PC-3 (cell line): ENCODE results near the gene ZNF839. TPM values are rescaled to one million over a fixed set of nuclear protein-coding genes. Genes with fewer than 3 reads are reported as not detected.
"Not testable (repeated sequence)": the region's sequence is repeated elsewhere in the genome, so short reads cannot be mapped to it uniquely, and the experiment has no call there.

Experiments
- ATAC-seq: fragments of 200-7000 bp; cut with Tn5 transposase; 2 replicates; pipeline ENCODE4 v1.9.1; 2020; ENCODE audit warnings: mild to moderate bottlenecking, moderate library complexity
- BruUV-seq: library from RNA; stranded (reverse); fragments of 400-500 nt; replicated peaks from 2 replicates; lab custom pipeline; 2021; lab: Mats Ljungman, UMichigan
- CTCF ChIA-PET: fragments of 300-600 bp; sonication (Branson Sonifier 250); formaldehyde crosslinking; loops from one replicate; lab custom pipeline; 2022; ENCODE audit warnings: antibody characterized with exemption; lab: Charles Lee
- POLR2A ChIA-PET: fragments of 300-600 bp; sonication (Branson Sonifier 250); formaldehyde crosslinking; loops from one replicate; lab custom pipeline; 2022; ENCODE audit warnings: antibody characterized with exemption; ENCODE audit not compliant: unreplicated experiment; lab: Charles Lee
- DNase-seq: peaks from one replicate; pipeline ENCODE4 v3.0.0-alpha.2; 2015
- H2AFZ ChIP-seq: fragments of 300-600 bp; sonication (generic); 2 replicates; pipeline ENCODE4 v1.6.0; 2016; ENCODE audit warnings: antibody characterized with exemption, low read length
- H3F3A ChIP-seq: fragments of 300-600 bp; sonication (generic); one replicate; pipeline ENCODE4 v1.6.0; 2017; ENCODE audit warnings: antibody characterized with exemption, low read length, control low read depth, mild to moderate bottlenecking; ENCODE audit not compliant: unreplicated experiment
- H3K27ac ChIP-seq: fragments of 300-600 bp; sonication (generic); 2 replicates; pipeline ENCODE4 v1.5.1; 2016; ENCODE audit warnings: mild to moderate bottlenecking, low read length
- H3K27me3 ChIP-seq: fragments of 300-600 bp; sonication (generic); 2 replicates; pipeline ENCODE4 v1.6.1; 2016; ENCODE audit warnings: low read length, mixed read lengths
- H3K36me3 ChIP-seq: fragments of 300-600 bp; sonication (generic); 2 replicates; pipeline ENCODE4 v1.6.1; 2016; ENCODE audit warnings: low read depth, mixed run types, low read length, mixed read lengths
- H3K4me1 ChIP-seq: fragments of 300-600 bp; sonication (generic); 2 replicates; pipeline ENCODE4 v1.5.1; 2016; ENCODE audit warnings: low read length; ENCODE audit not compliant: insufficient read depth
- H3K4me2 ChIP-seq: fragments of 300-600 bp; sonication (generic); 2 replicates; pipeline ENCODE4 v1.6.0; 2016; ENCODE audit warnings: low read length
- H3K4me3 ChIP-seq: fragments of 300-600 bp; sonication (generic); 2 replicates; pipeline ENCODE4 v1.5.1; 2016; ENCODE audit warnings: mild to moderate bottlenecking, low read length, mixed read lengths
- H3K79me2 ChIP-seq: fragments of 300-600 bp; sonication (generic); 2 replicates; pipeline ENCODE4 v1.6.1; 2017; ENCODE audit warnings: low read length, mixed read lengths
- H3K9ac ChIP-seq: fragments of 300-600 bp; sonication (generic); 2 replicates; pipeline ENCODE4 v1.6.0; 2016; ENCODE audit warnings: mild to moderate bottlenecking, low read length
- H3K9me2 ChIP-seq: fragments of 300-600 bp; sonication (generic); replicated peaks from 2 replicates; pipeline ENCODE4 v1.6.1; 2016; ENCODE audit warnings: mixed run types, low read length, mixed read lengths
- H3K9me3 ChIP-seq: fragments of 300-600 bp; sonication (generic); 2 replicates; pipeline ENCODE4 v1.6.1; 2016; ENCODE audit warnings: low read length, mixed read lengths
- H4K20me1 ChIP-seq: fragments of 300-600 bp; sonication (generic); 2 replicates; pipeline ENCODE4 v1.6.1; 2016; ENCODE audit warnings: low read length, mixed read lengths
- CTCF ChIP-seq: fragments of 300-600 bp; sonication (generic); conservative IDR thresholded peaks from 2 replicates; pipeline ENCODE4 v1.5.1; 2017; ENCODE audit warnings: antibody characterized with exemption, low read depth, mild to moderate bottlenecking, low read length
- EZH2 ChIP-seq: fragments of 300-600 bp; sonication (generic); IDR thresholded peaks from one replicate; pipeline ENCODE4 v1.6.1; 2017; ENCODE audit warnings: antibody characterized with exemption, mild to moderate bottlenecking, low read length; ENCODE audit not compliant: unreplicated experiment
- EZH2phosphoT487 ChIP-seq: fragments of 300-600 bp; sonication (generic); IDR thresholded peaks from 2 replicates; pipeline ENCODE4 v1.6.1; 2018; ENCODE audit warnings: mild to moderate bottlenecking, antibody characterized with exemption, low read length, borderline replicate concordance
- intact Hi-C: fragments of 100-400 bp; cut with micrococcal nuclease; formaldehyde crosslinking; loops from 2 replicates; pipeline ENCODE4 v1.9.0; 2023
- total RNA-seq: library from RNA; depleted of rRNA; stranded (reverse); fragments of >200 nt; gene quantifications from 2 replicates; pipeline ENCODE4 v1.2.3, GENCODE V29; 2014

Gene ZNF839
- total RNA-seq, 1 experiment from 2014 or later = 13.2 TPM

- H3F3A ChIP-seq = no peaks in the 10 kb centered on the region
- no peak for DNase-seq
- no peak overlapping the region for H3K4me2 ChIP-seq
- H3K4me1 ChIP-seq = no peaks in the 10 kb centered on the region
- ChIA-PET POLR2A (no interaction called here), CTCF (no interaction called here)
- no peak overlapping the region for H2AFZ ChIP-seq
- no peak overlapping the region for H3K27ac ChIP-seq
- H3K9me3 ChIP-seq = no peaks in the 10 kb centered on the region
- no peak for ATAC-seq
- H3K9ac ChIP-seq = no peak overlapping the region
- no peaks in the 10 kb centered on the region for H3K79me2 ChIP-seq
- peaks cover 9% of the 10 kb centered on the region; the same call in 1 of the 2 replicates for H3K36me3 ChIP-seq
- H3K4me3 ChIP-seq = no peak overlapping the region
- no peak for TF ChIP-seq EZH2phosphoT487
- no peak for TF ChIP-seq EZH2
- TF ChIP-seq CTCF = no peak
- BruUV-seq = no TSS peak
- H3K27me3 ChIP-seq = no peaks in the 10 kb centered on the region
- H3K9me2 ChIP-seq = no peaks in the 10 kb centered on the region
- intact Hi-C loops = no loop called here
- H4K20me1 ChIP-seq = no peaks in the 10 kb centered on the region
Observed at GRCh38 chr14:102326583-102326982, 7.0 kb downstream of the ZNF839 start.

GRCh38 chr14:102329381-102329780, 9.8 kb downstream of the ZNF839 start:
- DNase-seq, intact Hi-C loops, H2AFZ ChIP-seq, H3K9ac ChIP-seq, BruUV-seq, H3K79me2 ChIP-seq, H3K27ac ChIP-seq, H3K9me2 ChIP-seq, H3K4me2 ChIP-seq, POLR2A ChIA-PET, ATAC-seq, H3F3A ChIP-seq, H3K9me3 ChIP-seq, H3K27me3 ChIP-seq, CTCF ChIA-PET, H4K20me1 ChIP-seq, H3K4me1 ChIP-seq, H3K4me3 ChIP-seq: not testable (repeated sequence)
- peaks cover 12% of the 10 kb centered on the region; the same call in 1 of the 2 replicates for H3K36me3 ChIP-seq

- no peak overlapping the region for H3K27ac ChIP-seq
- no peaks in the 10 kb centered on the region for H4K20me1 ChIP-seq
- no peaks in the 10 kb centered on the region for H3K79me2 ChIP-seq
- no peak overlapping the region for H3K4me2 ChIP-seq
- ChIA-PET POLR2A (no interaction called here), CTCF (no interaction called here)
- no peak for ATAC-seq
- no peak overlapping the region for H3K4me3 ChIP-seq
- intact Hi-C loops = no loop called here
- H2AFZ ChIP-seq = no peak overlapping the region
- H3K36me3 ChIP-seq = peaks cover 13% of the 10 kb centered on the region; the same call in 1 of the 2 replicates
- DNase-seq = no peak
- H3F3A ChIP-seq = no peaks in the 10 kb centered on the region
- H3K9me2 ChIP-seq = no peaks in the 10 kb centered on the region
- TF ChIP-seq EZH2phosphoT487 = no peak
- TF ChIP-seq EZH2 = no peak
- no peak for TF ChIP-seq CTCF
- H3K9ac ChIP-seq = no peak overlapping the region
- no peaks in the 10 kb centered on the region for H3K9me3 ChIP-seq
- no peaks in the 10 kb centered on the region for H3K4me1 ChIP-seq
- no TSS peak for BruUV-seq
- H3K27me3 ChIP-seq = no peaks in the 10 kb centered on the region
Observed at GRCh38 chr14:102330806-102331205, 11.3 kb downstream of the ZNF839 start.
